GM21723 (cell line): Measurements from ENCODE around the gene CARHSP1.
"Not testable (repeated sequence)": the region's sequence is repeated elsewhere in the genome, so short reads cannot be mapped to it uniquely, and the experiment has no call there.

Experiments
- ATAC-seq: cut with Tn5 transposase; IDR thresholded peaks from one replicate; pipeline ENCODE4 v1.9.1; 2021; ENCODE audit warnings: mild to moderate bottlenecking, moderate library complexity; ENCODE audit not compliant: unreplicated experiment

The CARHSP1 gene

DNA sequence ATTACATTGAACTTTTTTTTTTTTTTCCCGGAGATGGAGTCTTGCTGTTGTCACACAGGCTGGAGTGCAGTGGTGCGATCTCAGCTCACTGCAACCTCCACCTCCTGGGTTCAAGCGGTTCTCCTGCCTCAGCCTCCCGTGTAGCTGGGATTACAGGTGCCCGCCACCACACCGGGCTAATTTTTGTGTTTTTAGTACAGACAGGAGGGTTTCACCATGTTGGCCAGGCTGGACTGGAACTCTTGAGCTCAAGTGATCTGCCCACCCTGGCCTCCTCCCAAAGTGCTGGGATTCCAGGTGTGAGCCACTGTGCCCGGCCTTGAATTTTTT is 5.0 kb upstream of the CARHSP1 start:
- not testable (repeated sequence) for ATAC-seq

DNA sequence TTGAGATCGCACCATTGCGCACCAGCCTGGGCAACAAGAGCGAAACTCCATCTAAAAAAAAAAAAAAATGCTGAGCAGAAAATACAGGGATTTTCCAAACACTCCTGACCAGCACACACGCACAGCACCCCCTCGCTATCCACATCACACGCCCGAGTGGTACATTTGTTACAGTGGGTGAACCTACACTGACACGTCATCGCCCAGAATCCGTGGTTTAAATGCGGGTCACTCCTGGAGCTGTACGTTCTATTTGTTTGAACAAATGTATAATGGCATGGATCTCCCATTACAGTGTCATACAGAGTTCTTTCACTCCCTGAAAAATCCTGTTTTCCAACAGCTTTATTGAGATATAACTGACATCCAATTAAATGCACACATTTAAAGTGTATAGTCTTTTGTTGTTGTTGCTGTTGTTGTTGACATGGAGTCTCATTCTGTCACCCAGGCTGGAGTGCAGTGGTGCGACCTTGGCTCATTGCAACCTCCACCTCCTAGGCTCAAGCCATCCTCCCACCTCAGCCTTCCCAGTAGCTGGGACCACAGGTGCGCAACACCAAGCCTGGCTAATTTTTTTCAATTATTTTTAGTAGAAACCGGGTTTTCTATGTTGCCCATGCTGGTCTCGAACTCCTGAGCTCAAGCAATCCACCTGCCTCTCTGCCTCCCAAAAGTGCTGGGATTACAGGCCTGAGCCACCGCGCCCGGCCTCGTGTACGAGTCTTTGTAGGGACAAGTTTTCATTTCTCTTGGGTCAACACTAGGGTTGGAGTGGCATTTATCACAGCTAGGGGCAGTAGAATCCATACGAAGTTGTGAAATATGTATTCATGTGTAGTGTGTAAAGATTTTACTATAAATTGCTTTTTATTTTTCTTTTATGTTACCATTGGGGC is 4.4 kb upstream of the CARHSP1 start:
- ATAC-seq, result no peak

DNA sequence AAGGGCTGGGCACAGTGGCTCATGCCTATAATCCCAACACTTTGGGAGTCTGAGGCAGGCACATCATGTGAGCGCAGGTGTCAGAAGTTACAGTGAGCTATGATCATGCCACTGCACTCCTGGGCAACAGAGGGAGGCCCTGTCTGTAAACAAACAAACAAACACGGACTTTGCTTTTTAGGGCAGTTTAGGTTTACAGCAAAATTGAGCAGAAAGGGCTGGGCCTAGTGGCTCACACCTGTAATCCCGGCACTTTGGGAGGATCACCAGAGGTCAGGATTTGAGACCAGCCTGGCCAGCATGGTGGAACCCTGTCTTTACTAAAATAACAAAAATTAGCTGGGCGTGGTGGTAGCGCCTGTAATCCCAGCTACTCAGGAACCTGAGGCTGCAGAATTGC is 3.3 kb upstream of the CARHSP1 start:
- ATAC-seq, result no peak

DNA sequence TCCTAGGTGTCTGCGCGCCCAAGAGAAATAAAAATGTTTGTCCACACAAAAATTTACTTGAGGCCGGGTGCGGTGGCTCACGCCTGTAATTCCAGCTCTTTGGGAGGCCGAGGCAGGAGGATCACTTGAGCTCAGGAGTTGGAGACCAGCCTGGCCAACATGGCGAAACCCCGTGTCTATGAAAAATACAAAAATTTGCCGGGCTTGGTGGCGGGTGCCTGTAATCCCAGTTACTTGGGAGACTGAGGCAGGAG is 1.1 kb upstream of the CARHSP1 start:
- ATAC-seq, result not testable (repeated sequence)

DNA sequence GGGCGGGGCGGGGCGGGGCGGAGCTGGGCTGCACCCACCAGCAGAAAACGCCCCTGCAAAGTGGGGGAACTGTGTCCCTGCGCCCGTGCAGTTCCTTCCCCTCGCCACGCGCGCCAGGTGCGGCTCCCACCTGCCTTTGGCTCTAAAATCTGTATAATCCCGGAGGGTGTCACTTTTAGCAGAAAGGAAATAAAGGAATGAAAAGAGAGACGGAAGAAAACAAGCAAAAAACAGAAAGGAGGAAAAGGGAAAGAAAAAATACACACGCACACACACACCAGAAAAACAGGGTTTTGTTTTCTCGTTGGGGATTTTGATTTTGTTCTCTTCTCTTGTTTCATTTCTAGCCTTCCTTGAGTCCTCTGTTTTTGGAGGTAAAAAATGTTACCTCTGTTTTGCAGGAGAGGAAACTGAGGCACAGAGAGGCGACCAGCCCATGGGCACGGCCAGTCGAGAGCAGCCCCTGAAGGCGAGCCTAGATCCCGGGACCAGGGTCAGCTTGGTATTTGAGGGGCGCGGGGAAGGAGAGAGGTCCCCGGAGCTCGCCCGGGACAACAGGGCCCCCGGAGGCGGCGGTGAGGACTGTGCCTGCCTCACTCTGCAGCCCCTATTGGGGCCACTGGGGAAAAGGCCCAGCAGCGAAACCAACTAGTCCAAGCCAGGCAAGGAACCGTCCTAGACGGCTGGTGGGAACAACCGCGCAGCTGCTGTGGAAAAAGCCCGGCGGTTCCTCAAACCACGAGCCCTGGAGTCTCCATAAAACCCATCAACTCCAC is 594 bp upstream of the CARHSP1 start:
- no peak for ATAC-seq

DNA sequence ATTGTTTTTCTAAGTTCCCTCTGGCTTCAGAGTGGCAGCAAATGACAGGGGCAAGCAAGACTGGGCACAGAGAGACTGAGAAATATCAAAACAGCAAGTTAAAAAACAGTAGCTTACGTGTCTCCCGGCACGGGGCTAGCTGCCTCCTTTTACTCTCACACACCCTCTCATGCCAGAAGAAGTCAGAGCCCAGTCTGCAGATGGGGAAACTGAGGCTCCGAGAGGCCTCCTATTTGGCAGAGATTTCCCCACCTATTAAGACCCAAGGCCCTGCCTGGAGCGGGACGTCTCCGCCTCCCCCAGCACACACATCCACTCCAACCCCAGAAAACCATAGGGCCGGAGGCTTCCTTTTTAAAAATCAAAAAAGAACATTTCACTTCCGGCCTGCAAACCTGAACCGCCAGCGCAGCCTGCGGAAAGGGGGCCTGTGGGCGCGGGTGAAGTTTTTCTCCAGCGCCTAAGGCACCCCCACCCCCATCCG is 832 bp downstream of the CARHSP1 start:
- ATAC-seq, result no peak

DNA sequence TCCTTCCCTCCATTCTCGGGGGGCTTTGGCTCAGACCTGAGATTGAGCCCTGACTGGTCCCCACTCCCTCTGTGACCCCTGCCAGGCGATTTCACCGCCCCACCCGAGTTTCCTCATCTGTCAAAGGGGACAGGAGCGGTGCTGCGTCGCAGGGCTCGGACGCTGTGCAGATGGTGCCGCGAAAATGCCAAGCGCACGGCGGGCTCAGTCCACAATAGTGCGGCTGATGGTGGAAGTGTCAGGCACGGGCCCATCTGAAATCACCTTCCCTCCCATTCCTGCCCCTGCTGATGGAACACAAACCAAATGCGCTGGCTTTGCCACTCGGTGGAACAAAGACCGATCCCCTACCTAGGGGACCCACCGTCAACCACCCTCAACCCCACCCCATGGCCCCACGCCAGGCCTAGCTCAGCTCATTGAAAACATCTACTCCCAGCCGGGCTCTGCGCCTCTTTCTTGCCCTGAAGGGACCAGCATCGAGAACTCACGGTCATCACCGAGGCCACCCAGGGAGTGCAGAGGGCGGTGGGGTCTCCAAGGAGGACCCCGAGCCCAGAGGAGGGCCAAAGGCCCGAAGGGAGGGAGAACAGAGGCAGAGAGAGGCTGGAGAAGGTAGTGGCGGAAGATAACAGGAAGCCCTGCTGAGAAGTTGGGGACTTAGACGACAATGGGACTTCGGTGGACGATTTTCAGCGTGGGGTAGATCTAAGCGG is 1.4 kb downstream of the CARHSP1 start:
- no peak for ATAC-seq

DNA sequence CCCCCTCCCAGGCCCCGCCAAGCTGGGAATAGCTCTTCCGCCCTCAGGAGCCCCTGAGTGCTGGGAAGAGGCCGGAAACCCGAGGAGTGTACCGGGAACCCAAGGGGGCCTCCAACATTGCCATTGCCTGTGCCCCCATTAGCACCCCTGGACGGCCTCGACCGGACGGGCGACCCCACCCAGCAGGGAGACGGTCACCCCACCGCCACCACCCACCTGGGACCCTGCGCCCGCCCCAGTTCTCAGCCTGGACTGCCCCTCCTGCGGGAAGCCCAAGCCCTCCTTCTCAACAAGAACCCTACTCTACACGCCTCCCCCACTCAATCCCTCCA is 2.0 kb downstream of the CARHSP1 start:
- ATAC-seq, result no peak

DNA sequence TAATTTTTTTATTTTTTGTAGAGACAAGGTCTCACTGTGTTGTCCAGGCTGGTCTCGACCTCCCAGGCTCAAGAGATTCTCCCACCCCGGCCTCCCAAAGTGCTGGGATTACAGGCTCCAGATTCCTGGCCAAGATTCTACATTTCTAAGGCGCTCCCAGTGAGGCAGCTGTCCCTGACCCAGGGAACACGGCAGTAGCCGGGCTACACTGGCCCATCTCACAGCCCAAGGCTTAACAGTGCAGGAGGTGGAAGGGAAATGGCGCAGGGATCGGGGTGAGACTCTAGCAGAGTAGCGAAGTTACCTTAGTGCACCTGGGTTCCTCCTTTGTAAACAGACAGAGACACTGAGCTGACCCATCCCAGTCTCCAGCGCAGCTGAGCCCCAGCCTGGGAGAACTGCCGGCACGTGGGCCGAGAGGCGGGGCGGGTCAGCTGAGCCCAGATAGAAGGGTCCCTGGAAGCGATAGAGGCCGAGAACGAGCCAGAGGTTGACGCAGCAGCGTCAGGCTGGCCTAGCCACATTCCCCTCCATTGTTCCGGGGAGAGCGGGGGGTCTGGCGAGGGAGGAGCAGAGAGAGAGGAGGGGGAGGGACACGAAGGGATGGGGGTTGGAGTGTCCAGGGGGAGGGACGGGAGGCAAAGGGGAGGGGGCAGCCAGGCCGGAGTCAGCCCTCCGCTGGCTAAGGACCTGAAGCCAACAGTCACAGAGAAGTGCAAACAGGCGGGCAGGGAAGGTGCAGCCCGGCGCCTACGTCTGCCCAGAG is 2.5 kb downstream of the CARHSP1 start:
- ATAC-seq, result no peak

DNA sequence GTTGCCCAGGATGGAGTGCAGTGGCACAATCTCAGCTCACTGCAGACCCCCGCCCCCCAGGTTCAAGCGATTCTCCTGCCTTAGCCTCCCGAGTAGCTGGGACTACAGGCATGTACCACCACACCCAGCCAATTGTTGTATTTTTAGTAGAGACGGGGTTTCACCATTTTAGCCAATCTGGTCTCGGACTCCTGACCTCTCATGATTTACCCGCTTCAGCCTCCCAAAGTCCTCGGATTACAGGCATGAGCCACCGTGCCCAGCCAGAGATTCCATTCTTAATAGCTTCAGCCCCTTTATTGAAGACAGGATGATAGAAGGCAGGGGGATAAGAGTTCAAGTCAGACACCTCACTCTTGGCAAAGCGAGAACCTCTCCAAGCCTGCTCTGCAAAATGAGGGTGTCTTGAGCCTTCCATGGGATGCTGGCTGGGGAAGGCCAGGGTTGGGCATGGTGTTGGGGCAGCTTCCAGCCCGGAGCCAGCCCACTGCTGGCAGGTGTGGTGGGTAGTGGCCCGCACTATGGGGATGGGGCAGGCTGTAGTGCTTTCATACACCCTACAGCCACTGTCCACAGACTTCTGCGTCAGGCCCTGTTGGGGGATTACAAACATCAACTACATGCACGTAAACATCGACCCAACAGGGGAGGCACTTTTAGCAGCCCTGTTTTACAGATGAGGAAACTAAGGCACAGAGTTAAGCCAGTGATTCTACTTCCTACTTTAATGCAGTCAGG is 3.5 kb downstream of the CARHSP1 start:
- no peak for ATAC-seq

DNA sequence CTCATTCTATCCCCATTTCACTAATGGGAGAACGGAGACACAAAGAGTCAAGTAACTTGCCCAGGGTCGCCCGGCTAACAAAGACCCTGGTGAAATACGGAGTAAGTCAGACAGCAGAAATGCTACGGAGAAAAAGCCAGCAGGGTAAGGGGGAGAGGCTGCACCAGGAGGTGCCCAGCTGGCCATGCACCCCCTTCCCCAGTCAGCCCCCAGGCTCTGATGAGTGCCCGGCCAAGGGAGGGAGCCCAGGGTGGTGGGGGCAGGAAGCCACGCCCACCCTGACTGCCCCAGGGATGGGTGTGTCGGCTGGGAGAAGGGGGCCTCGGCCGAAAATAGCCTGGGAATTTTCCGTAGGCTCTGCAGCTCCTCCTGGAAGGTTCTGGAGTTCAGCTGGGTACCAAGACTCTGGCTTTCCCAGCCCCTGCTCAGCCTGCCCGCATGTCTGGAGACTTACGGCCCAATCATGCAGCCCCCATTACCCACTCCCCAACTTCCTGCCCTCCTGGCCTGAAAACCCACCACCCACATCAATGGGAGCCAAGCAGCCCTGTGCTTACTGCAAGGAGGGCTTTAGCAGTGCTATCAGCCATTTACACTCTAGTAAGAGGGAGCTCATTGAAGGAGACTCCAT is 4.2 kb downstream of the CARHSP1 start:
- no peak for ATAC-seq

DNA sequence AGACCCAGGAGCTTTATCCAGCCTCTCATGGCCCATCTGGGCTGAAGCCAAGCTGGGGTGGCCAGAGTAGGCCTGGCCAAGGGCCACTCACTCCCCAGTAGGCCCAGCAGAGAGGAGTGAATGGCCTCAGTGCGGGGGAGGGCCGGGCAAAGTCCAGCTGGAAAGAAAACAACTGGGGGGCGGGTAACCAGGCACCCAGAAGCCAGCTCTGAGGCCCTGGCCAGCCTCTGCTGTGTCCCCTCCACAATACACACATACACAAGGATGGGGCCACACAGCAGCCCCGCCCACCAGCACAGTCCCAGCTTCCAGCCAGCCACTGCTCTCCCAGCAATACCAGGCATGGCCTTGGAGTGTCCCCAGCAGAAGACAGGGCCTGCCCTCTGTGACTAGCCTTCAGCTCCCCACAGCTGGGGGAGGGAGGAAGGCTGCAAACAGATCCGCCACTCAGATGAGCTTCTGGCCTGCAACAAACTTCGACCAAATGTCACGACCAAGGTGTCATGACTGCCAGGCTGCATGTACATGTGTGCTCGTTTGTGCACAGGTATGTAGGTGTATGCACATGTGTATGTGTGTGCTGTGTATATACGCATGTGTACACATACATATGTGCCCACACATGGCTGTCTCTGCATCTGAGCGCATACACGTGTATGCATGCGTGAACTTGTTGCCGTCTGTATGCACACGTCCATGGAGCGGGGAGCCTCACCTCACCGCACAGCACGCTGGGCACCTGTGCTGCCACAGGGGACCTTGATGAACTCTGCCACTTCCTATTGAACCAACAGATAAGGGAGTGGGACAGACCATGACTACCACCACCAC is 5.0 kb downstream of the CARHSP1 start:
- no peak for ATAC-seq

DNA sequence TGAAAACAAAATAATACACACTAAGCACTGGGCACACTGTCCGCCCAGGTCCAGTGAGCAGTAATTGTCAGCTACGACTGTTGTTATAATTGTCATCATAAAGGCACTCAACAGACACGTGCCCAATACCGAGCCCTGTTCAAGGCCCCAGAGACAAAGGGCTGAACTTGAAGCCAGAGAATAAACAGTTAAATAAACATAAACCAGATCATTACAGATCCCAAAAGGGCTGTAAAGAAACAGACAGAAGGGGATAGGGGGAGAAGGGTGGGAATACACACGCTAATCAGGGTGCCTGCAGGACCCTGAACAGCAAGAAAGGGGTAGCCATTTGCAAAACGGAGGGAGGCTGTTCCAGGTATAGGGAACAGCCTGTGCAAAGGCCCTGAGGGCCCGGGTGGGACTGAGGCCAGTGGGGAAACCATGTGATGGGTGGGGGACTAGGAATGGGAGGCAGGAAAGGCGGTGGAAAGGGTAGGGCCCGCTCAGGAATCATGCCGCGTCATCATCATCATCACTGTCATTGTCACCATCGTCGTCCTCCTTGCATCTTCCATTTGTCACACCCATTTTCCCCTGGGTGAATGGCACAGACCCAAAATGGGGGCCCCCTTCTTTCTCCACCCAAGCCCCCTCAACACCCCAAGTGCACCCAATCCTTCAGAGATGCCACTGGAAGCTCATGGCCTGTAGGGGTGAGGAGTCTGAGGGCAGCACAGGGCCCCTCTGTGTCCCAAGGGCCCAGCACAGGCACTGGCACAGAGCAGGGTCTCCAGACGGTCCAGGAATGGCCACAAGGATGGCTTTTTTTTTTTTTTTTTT is 6.3 kb downstream of the CARHSP1 start:
- no peak for ATAC-seq

DNA sequence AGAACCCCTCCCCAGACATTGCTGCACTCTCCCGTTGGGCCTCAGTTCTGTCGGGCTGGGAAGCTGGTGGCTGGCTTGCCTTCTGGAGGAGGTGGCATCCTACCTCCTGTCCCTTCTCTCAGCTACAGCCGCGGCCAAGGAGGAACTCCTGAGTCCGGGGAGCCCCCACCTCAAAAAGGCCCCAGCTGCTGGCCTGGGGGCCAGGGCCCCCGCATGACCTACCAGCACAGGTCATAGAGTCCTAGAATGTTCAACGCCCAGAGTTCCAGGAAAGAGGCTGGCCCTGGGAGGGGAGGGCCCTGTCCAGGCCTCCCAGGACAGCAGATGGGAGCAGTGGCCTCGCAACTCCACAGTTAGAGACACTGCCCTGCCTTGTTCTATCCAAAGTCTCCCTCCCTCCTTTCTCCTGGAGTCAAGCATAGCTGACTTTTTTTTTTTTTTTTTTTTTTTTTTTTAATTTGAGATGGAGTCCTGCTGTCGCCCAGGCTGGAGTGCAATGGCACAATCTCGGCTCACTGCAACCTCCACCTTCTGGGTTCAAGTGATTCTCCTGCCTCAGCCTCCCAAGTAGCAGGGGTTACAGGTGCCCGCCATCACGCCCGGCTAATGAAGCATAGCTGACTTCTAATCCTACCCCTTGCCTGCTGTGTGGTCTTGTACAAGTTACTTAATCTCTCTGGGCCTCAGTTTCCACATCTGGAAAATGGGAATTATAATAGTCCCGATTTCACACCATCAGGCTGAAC is 7.1 kb downstream of the CARHSP1 start:
- no peak for ATAC-seq

DNA sequence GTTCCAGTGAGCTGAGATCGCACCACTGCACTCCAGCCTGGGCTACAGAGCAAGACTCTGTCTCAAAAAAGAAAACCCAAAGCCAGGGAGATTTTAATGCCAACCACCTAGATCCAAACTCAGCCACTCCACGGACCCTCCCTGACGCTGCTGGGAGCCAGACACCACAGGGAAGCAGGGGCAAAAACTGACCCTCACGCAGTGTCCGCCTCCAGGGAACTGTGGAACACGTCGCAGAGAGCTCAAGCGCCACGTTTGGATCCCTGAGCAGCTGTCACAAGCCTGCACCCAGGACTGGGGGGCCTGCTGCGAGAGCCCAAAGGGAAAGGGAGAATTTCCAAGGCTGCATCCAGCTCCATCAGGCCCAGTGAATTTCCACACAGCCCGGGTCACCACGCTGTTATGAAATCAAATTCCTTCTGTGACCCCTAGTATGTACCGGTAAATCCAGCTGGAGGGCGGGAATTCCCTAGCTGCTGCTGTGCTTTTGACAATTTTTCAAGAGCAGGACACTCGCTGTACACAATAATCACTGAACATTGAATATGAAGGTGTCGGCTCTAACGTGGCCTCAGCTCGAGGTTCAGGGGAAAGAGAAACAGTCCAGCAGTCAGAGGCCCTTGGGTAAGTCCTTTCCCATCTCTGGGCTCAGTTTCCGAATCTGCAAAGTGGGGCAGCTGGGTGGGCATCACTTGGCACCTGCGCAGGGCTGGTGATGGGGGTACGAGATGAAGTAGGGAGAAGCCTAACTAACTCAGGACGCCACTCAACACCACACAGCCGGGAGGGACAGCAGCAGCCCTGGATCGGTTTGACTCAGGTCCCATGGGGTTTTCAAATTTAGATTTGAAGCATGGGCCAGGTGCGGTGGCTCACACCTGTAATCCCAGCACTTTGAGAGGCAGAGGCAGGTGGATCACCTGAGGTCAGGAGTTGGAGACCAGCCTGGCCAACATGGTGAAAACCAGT is 8.6 kb downstream of the CARHSP1 start:
- no peak for ATAC-seq
